HepG2 (cell line): Measurements from ENCODE around the gene C18orf63. TPM values are rescaled to one million over a fixed set of nuclear protein-coding genes. Genes with fewer than 3 reads are reported as not detected.

Source experiments
- CHD2 ChIP-seq: IDR thresholded peaks from 2 replicates; pipeline ENCODE4 v1.6.1; 2011; ENCODE audit warnings: low read depth, low read length, improper control_type of control experiment
- CREBL2 ChIP-seq: sonication (generic); formaldehyde crosslinking; IDR thresholded peaks from 2 replicates; pipeline ENCODE4 v1.8.1; 2023; ENCODE audit warnings: missing genetic modification reagents, mild to moderate bottlenecking, borderline replicate concordance
- ELF4 ChIP-seq: sonication (generic); formaldehyde crosslinking; IDR thresholded peaks from 2 replicates; pipeline ENCODE4 v1.5.0; 2020; ENCODE audit warnings: missing genetic modification reagents, mild to moderate bottlenecking, moderate library complexity, borderline replicate concordance
- KAT7 ChIP-seq: IDR thresholded peaks from 2 replicates; pipeline ENCODE4 v1.6.1; 2018; ENCODE audit warnings: borderline replicate concordance, missing compliant biosample characterization
- KDM6A ChIP-seq: IDR thresholded peaks from 2 replicates; pipeline ENCODE4 v1.6.1; 2016; ENCODE audit warnings: low read depth
- MEIS2 ChIP-seq: sonication (generic); formaldehyde crosslinking; IDR thresholded peaks from 2 replicates; pipeline ENCODE4 v1.9.0; 2021; ENCODE audit warnings: mild to moderate bottlenecking, missing genetic modification reagents
- MIER3 ChIP-seq: IDR thresholded peaks from 2 replicates; pipeline ENCODE4 v1.6.1; 2016; ENCODE audit warnings: missing compliant biosample characterization, borderline replicate concordance
- NCOR1 ChIP-seq: fragments of 200-600 bp; sonication (generic); IDR thresholded peaks from 2 replicates; pipeline ENCODE4 v1.7.0; 2017; ENCODE audit warnings: antibody characterized with exemption, low read length, borderline replicate concordance
- NR2C2 ChIP-seq: sonication (generic); formaldehyde crosslinking; IDR thresholded peaks from 2 replicates; pipeline ENCODE4 v1.4.0; 2020; ENCODE audit warnings: missing genetic modification reagents, mild to moderate bottlenecking, moderate library complexity, borderline replicate concordance
- PHF5A ChIP-seq: IDR thresholded peaks from one replicate; pipeline ENCODE4 v1.6.1; 2018; ENCODE audit warnings: low read depth, missing genetic modification reagents; ENCODE audit not compliant: unreplicated experiment
- REPIN1 ChIP-seq: sonication (generic); formaldehyde crosslinking; IDR thresholded peaks from 2 replicates; pipeline ENCODE4 v1.8.0; 2022; ENCODE audit warnings: missing genetic modification reagents, low read depth, mild to moderate bottlenecking, borderline replicate concordance
- ZBTB42 ChIP-seq: sonication (generic); formaldehyde crosslinking; IDR thresholded peaks from 2 replicates; pipeline ENCODE4 v1.5.0; 2020; ENCODE audit warnings: mild to moderate bottlenecking, missing genetic modification reagents
- ZC3H4 ChIP-seq: sonication (generic); formaldehyde crosslinking; IDR thresholded peaks from 2 replicates; pipeline ENCODE4 v1.4.0; 2020; ENCODE audit warnings: missing genetic modification reagents, borderline replicate concordance
- ZNF121 ChIP-seq: sonication (generic); formaldehyde crosslinking; IDR thresholded peaks from 2 replicates; pipeline ENCODE4 v1.5.0; 2020; ENCODE audit warnings: mild to moderate bottlenecking, missing genetic modification reagents
- ZNF430 ChIP-seq: sonication (generic); formaldehyde crosslinking; IDR thresholded peaks from 2 replicates; pipeline ENCODE4 v1.9.0; 2021; ENCODE audit warnings: mild to moderate bottlenecking, missing genetic modification reagents
- ZNF619 ChIP-seq: sonication (generic); formaldehyde crosslinking; IDR thresholded peaks from 2 replicates; pipeline ENCODE4 v1.4.0; 2020; ENCODE audit warnings: mild to moderate bottlenecking, missing genetic modification reagents
- ZNF674 ChIP-seq: sonication (generic); formaldehyde crosslinking; IDR thresholded peaks from 2 replicates; pipeline ENCODE4 v1.5.0; 2020; ENCODE audit warnings: low read depth, mild to moderate bottlenecking, missing genetic modification reagents
- ZNF737 ChIP-seq: sonication (generic); formaldehyde crosslinking; IDR thresholded peaks from 2 replicates; pipeline ENCODE4 v1.5.0; 2020; ENCODE audit warnings: missing genetic modification reagents, mild to moderate bottlenecking, borderline replicate concordance
- ZNF749 ChIP-seq: sonication (generic); formaldehyde crosslinking; IDR thresholded peaks from 2 replicates; pipeline ENCODE4 v1.8.0; 2022; ENCODE audit warnings: mild to moderate bottlenecking, missing genetic modification reagents, moderate library complexity, borderline replicate concordance
- ZNF777 ChIP-seq: sonication (generic); formaldehyde crosslinking; IDR thresholded peaks from 2 replicates; pipeline ENCODE4 v1.4.0; 2020; ENCODE audit warnings: missing genetic modification reagents
- ZNF782 ChIP-seq: sonication (generic); formaldehyde crosslinking; IDR thresholded peaks from 2 replicates; pipeline ENCODE4 v1.4.0; 2020; ENCODE audit warnings: missing genetic modification reagents, mild to moderate bottlenecking, borderline replicate concordance
- ZNF800 ChIP-seq: sonication (generic); formaldehyde crosslinking; IDR thresholded peaks from 2 replicates; pipeline ENCODE4 v1.4.0; 2020; ENCODE audit warnings: missing genetic modification reagents
- polyA plus RNA-seq, 8 experiments: library from polyadenylated mRNA; depleted of rRNA in 3 of 8; stranded (reverse) in 7 of 8; unstranded in 1 of 8; fragments of >200 nt; fragmentation: Illumina TruSeq in 4 of 8; extraction: Trizol in 4 of 8; gene quantifications; 2 replicates each; pipeline versions ENCODE4 v1.2.1 to v1.2.3, GENCODE V29; 2011 to 2016; ENCODE audit warnings: low read depth in 4 of 8, missing spikeins in 1 of 8, mixed read lengths in 1 of 8; ENCODE audit not compliant: insufficient read depth in 1 of 8
- total RNA-seq, 5 experiments: library from RNA; depleted of rRNA; stranded (reverse); fragments of >200 nt; fragmentation: Illumina TruSeq; extraction: Trizol; gene quantifications; 2 replicates each; pipeline ENCODE4 v1.2.3, GENCODE V29; 2016; ENCODE audit warnings: low read depth in 1 of 5
- TF ChIP-seq, protein P1 (sequence below): sonication (generic); formaldehyde crosslinking; IDR thresholded peaks from 2 replicates; pipeline ENCODE4 v1.4.0; 2020; ENCODE audit warnings: missing genetic modification reagents
- TF ChIP-seq, protein P2 (sequence below): sonication (generic); formaldehyde crosslinking; IDR thresholded peaks from 2 replicates; pipeline ENCODE4 v1.5.0; 2020; ENCODE audit warnings: mild to moderate bottlenecking, missing genetic modification reagents, borderline replicate concordance

The C18orf63 gene
- total and polyA plus RNA-seq, 2 of the 13 experiments (the other 11 are each of a cell fraction or from before 2014, with no cell fraction given), result 0.01 TPM; not detected in 1

DNA sequence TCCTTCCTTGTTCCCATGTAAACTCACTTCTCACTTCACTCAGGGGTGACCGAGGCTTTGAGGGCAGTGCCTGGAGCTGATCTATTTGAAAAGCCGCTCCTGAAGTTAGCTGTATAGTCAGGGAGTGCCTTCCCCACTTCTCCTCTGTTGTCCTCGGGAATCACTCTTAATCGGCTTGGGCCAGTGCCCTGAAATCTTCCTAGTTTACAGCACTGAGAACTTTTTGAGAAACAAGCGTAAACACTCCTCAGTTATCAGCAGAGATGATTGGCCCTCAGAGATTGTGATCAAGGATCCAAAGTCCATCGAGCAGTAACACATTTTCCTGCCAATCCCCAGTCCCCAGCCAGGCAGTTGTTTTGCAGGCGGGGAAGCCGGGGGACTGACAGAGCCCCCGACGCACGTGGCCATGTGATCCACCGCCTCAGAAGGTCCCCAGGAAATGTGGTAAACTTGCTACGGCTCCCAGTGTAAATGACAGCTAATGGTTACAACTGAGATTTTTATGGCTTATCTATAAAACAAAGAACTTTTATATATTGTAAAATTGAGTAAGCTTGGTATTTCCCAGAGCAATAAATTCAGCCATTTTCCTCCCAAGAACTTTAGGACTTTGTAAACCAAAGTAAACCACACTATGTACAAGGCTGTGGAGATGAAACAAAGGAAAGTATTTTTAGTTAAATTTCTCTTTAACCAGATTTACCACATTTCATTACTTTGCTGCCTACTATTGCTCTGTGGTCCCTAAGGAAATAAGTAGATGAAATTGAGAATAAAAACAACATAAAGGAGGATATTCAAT is 53.5 kb downstream of the C18orf63 start (continued):
- TF ChIP-seq, protein P1, sequence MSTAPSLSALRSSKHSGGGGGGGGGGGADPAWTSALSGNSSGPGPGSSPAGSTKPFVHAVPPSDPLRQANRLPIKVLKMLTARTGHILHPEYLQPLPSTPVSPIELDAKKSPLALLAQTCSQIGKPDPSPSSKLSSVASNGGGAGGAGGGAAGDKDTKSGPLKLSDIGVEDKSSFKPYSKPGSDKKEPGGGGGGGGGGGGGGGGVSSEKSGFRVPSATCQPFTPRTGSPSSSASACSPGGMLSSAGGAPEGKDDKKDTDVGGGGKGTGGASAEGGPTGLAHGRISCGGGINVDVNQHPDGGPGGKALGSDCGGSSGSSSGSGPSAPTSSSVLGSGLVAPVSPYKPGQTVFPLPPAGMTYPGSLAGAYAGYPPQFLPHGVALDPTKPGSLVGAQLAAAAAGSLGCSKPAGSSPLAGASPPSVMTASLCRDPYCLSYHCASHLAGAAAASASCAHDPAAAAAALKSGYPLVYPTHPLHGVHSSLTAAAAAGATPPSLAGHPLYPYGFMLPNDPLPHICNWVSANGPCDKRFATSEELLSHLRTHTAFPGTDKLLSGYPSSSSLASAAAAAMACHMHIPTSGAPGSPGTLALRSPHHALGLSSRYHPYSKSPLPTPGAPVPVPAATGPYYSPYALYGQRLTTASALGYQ, result no peak
- TF ChIP-seq ZNF619 (CRISPR knock-in tag) (no peak), KAT7 (CRISPR knock-in tag) (no peak), ZNF674 (no peak), KDM6A (CRISPR knock-in tag) (no peak; the same call in 1 of the 2 replicates), ZNF430 (CRISPR knock-in tag) (no peak), NCOR1 (peak; percentile 67; the same call in 1 of the 2 replicates), ZNF737 (CRISPR knock-in tag) (no peak), REPIN1 (CRISPR knock-in tag) (no peak; the same call in 1 of the 2 replicates), PHF5A (CRISPR knock-in tag) (no peak), NR2C2 (CRISPR knock-in tag) (no peak), ZNF800 (CRISPR knock-in tag) (no peak), ZNF782 (no peak), ELF4 (0 out of 2 replicates have a peak, but pooled peaks have one; percentile 44), ZC3H4 (CRISPR knock-in tag) (no peak), ZNF121 (CRISPR knock-in tag) (no peak), ZBTB42 (CRISPR knock-in tag) (no peak), ZNF777 (CRISPR knock-in tag) (no peak), MIER3 (peak; percentile 43; the same call in 1 of the 2 replicates), MEIS2 (CRISPR knock-in tag) (0 out of 2 replicates have a peak, but pooled peaks have one; percentile 42), CREBL2 (CRISPR knock-in tag) (no peak), ZNF749 (CRISPR knock-in tag) (no peak), CHD2 (no peak)
- TF ChIP-seq, protein P2, sequence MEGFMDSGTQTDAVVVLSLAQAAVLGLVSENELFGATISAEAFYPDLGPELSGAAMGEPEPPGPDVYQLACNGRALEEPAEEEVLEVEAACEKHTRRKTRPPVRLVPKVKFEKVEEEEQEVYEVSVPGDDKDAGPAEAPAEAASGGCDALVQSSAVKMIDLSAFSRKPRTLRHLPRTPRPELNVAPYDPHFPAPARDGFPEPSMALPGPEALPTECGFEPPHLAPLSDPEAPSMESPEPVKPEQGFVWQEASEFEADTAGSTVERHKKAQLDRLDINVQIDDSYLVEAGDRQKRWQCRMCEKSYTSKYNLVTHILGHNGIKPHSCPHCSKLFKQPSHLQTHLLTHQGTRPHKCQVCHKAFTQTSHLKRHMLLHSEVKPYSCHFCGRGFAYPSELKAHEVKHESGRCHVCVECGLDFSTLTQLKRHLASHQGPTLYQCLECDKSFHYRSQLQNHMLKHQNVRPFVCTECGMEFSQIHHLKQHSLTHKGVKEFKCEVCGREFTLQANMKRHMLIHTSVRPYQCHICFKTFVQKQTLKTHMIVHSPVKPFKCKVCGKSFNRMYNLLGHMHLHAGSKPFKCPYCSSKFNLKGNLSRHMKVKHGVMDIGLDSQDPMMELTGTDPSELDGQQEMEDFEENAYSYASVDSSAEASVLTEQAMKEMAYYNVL (CRISPR knock-in tag), result no peak
